GM21723 (cell line): ENCODE measurements around the gene ADGRD1.

ENCODE experiments used
- ATAC-seq: cut with Tn5 transposase; IDR thresholded peaks from one replicate; pipeline ENCODE4 v1.9.1; 2021; ENCODE audit warnings: mild to moderate bottlenecking, moderate library complexity; ENCODE audit not compliant: unreplicated experiment

Gene ADGRD1

GRCh38 chr12:131038159-131038558 is 84.5 kb downstream of the ADGRD1 start:
- no peak for ATAC-seq

GRCh38 chr12:131038961-131039950 is 85.5 kb downstream of the ADGRD1 start:
- ATAC-seq: no peak

- ATAC-seq: no peak
These were observed 86.8 kb downstream of the ADGRD1 start for GRCh38 chr12:131040491-131040890.

- no peak for ATAC-seq
These were observed 87.7 kb downstream of the ADGRD1 start for GRCh38 chr12:131041216-131041967.

GRCh38 chr12:131041968-131042833 is 88.5 kb downstream of the ADGRD1 start:
- ATAC-seq: no peak

GRCh38 chr12:131042834-131043245 is 89.1 kb downstream of the ADGRD1 start:
- no peak for ATAC-seq

- ATAC-seq: no peak
These were observed 89.7 kb downstream of the ADGRD1 start for GRCh38 chr12:131043401-131043871.

- no peak for ATAC-seq
These were observed 90.4 kb downstream of the ADGRD1 start for GRCh38 chr12:131044136-131044535.

GRCh38 chr12:131044760-131045381 is 91.2 kb downstream of the ADGRD1 start:
- ATAC-seq: no peak

- ATAC-seq: no peak
These were observed 92.2 kb downstream of the ADGRD1 start for GRCh38 chr12:131045705-131046460.

- no peak for ATAC-seq
These were observed 93.4 kb downstream of the ADGRD1 start for GRCh38 chr12:131046813-131047788.

- no peak for ATAC-seq
These were observed 94.3 kb downstream of the ADGRD1 start for GRCh38 chr12:131047789-131048610.

- no peak for ATAC-seq
These were observed 94.9 kb downstream of the ADGRD1 start for GRCh38 chr12:131048611-131048990.

- ATAC-seq: no peak
These were observed 95.3 kb downstream of the ADGRD1 start for GRCh38 chr12:131049002-131049401.

- ATAC-seq: no peak
These were observed 96.0 kb downstream of the ADGRD1 start for GRCh38 chr12:131049549-131050339.

- no peak for ATAC-seq
These were observed 96.9 kb downstream of the ADGRD1 start for GRCh38 chr12:131050463-131051154.
